Body of pancreas (tissue), 4 donors: ENCODE measurements around the gene DNAH7. TPM values are rescaled to one million over a fixed set of nuclear protein-coding genes. Genes with fewer than 3 reads are reported as not detected.

ENCODE experiments used
- ATAC-seq: fragments of 150-250 bp; one replicate; pipeline ENCODE4 v1.9.1; 2016
- DNase-seq, 4 donors: peaks; one replicate each; pipeline ENCODE4 v3.0.0-alpha.2; 2019
- H3K27ac ChIP-seq, 4 donors: fragments of 200-600 bp; sonication (generic); 1 replicate in 3 of 4; 2 replicates in 1 of 4; pipeline versions ENCODE4 v1.5.1 to v1.6.1; 2016 to 2019; ENCODE audit warnings: mild to moderate bottlenecking in 1 of 4, mixed read lengths in 1 of 4, moderate library complexity in 1 of 4
- H3K27me3 ChIP-seq, 2 donors: fragments of 200-600 bp; sonication (generic); one replicate each; pipeline ENCODE4 v1.6.0; 2016; ENCODE audit warnings: mild to moderate bottlenecking in 1 of 2
- H3K36me3 ChIP-seq, 2 donors: fragments of 200-600 bp; sonication (generic); replicated peaks in 1 of 2; 2 replicates each; pipeline ENCODE4 v1.5.1; 2016; ENCODE audit warnings: low read depth in 2 of 2; ENCODE audit not compliant: insufficient read depth in 1 of 2
- H3K4me1 ChIP-seq: fragments of 200-600 bp; sonication (generic); one replicate; pipeline ENCODE4 v1.6.0; 2016
- H3K4me3 ChIP-seq, 2 donors: fragments of 200-600 bp; sonication (generic); 1 replicate in 1 of 2; 2 replicates in 1 of 2; pipeline ENCODE4 v1.5.1; 2016 to 2019
- H3K9me3 ChIP-seq, 3 donors: fragments of 200-600 bp; sonication (generic); 1 replicate in 2 of 3; 2 replicates in 1 of 3; pipeline ENCODE4 v1.5.1; 2016
- POLR2A ChIP-seq, 3 donors: fragments of 450-650 bp; IDR thresholded peaks; one replicate each; pipeline ENCODE4 v1.6.1; 2016; ENCODE audit warnings: antibody characterized with exemption in 3 of 3, mild to moderate bottlenecking in 2 of 3
- WGBS, 2 donors: methylation state at CpG; one replicate each; pipeline ENCODE4 v1.1.5; 2017; 5-methylcytosine and 5-hydroxymethylcytosine counted together
- intact Hi-C: fragments of 100-400 bp; cut with DNase I; formaldehyde crosslinking; loops from one replicate; pipeline ENCODE4 v1.15.1; 2023
- total RNA-seq, 2 donors: library from RNA; depleted of rRNA; stranded (reverse); fragments of >200 nt; gene quantifications; one replicate each; pipeline ENCODE4 v1.1.0, GENCODE V29; 2016
- TF ChIP-seq, protein P1 (sequence below), 7 experiments: fragments of 450-650 bp in 4 of 7; fragments of 200-600 bp in 3 of 7; sonication (generic) in 3 of 7; IDR thresholded peaks; one replicate each; pipeline ENCODE4 v1.5.1; 2016 to 2019; ENCODE audit warnings: antibody characterized with exemption in 7 of 7

Gene DNAH7
- total RNA-seq, 2 donors from 2014 or later, result 7.8 to 11.2 TPM

DNA sequence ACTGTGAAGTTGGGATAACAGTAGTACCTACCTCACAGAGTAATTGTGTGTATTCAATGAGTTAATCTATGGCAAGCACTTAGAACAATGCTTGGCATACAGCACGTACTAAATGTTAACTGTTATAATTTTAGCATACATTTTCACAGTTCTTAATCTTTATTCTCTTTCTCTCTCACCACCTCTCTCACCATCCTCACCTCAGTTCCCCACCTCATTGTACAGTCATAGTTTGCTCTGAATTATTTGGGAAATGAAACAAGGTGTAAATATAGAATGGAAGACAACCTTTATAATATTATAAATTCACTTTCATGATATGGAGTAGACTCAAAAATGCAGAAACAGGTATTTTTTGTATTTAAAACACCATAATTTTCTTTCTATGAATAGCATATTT lies 40.0 kb upstream of the DNAH7 start:
- Histone ChIP-seq H3K4me3 (no peak overlapping the region), H3K27ac (no peak overlapping the region), H3K27me3 (no peaks in the 10 kb centered on the region), H3K9me3 (no peaks in the 10 kb centered on the region), H3K36me3 (no peaks in the 10 kb centered on the region), H3K4me1 (peaks cover 3% of the 10 kb centered on the region)
- no peak for DNase-seq
- 52 to 65% methylated on average over 1 of the region's 1 CpG for WGBS, 2 donors
- intact Hi-C loops, result no loop called here
- no peak for ATAC-seq
- TF ChIP-seq, protein P1, sequence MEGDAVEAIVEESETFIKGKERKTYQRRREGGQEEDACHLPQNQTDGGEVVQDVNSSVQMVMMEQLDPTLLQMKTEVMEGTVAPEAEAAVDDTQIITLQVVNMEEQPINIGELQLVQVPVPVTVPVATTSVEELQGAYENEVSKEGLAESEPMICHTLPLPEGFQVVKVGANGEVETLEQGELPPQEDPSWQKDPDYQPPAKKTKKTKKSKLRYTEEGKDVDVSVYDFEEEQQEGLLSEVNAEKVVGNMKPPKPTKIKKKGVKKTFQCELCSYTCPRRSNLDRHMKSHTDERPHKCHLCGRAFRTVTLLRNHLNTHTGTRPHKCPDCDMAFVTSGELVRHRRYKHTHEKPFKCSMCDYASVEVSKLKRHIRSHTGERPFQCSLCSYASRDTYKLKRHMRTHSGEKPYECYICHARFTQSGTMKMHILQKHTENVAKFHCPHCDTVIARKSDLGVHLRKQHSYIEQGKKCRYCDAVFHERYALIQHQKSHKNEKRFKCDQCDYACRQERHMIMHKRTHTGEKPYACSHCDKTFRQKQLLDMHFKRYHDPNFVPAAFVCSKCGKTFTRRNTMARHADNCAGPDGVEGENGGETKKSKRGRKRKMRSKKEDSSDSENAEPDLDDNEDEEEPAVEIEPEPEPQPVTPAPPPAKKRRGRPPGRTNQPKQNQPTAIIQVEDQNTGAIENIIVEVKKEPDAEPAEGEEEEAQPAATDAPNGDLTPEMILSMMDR (IDR thresholded peaks at IDR 0.05), result no peak
- TF ChIP-seq POLR2A (IDR thresholded peaks at IDR 0.05), result no peak

DNA sequence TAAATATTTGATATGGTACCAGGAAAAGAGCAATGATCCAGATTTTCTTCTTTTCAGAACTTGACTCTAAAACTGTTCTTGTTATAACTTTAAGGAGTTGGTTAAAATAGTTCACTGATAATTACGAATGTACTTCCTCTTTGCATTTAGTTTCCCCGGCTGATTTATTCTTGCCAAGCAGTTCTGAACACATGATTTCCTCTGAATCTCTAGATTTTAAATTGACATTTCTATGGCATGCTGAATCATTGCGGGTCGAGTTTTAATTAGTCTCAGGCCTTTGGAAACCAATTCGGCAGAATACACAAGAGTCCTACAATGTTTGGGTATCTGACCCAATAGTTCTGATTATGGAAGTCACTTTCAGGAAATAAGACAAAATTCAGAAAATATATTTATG lies 37.3 kb upstream of the DNAH7 start:
- no peaks in the 10 kb centered on the region for H3K36me3 ChIP-seq
- H3K9me3 ChIP-seq, result no peaks in the 10 kb centered on the region
- ATAC-seq, result no peak
- DNase-seq, result no peak
- no peak overlapping the region for H3K4me3 ChIP-seq
- H3K27ac ChIP-seq, result no peak overlapping the region
- H3K4me1 ChIP-seq, result no peaks in the 10 kb centered on the region
- WGBS, 2 donors, result 53 to 77% methylated on average over 5 of the region's 5 CpGs
- intact Hi-C loops, result no loop called here
- TF ChIP-seq, protein P1 (IDR thresholded peaks at IDR 0.05), result no peak
- TF ChIP-seq POLR2A (IDR thresholded peaks at IDR 0.05), result no peak
- no peaks in the 10 kb centered on the region for H3K27me3 ChIP-seq

- Histone ChIP-seq H3K27me3 (no peaks in the 10 kb centered on the region), H3K27ac (no peak overlapping the region), H3K4me3 (no peak overlapping the region), H3K4me1 (no peaks in the 10 kb centered on the region), H3K9me3 (no peaks in the 10 kb centered on the region), H3K36me3 (no peaks in the 10 kb centered on the region)
- no peak for DNase-seq
- intact Hi-C loops, result no loop called here
- WGBS, 2 donors, result 73 to 78% methylated on average over 4 of the region's 4 CpGs
- ATAC-seq, result no peak
- TF ChIP-seq, protein P1 (IDR thresholded peaks at IDR 0.05), result no peak
- no peak for TF ChIP-seq POLR2A (IDR thresholded peaks at IDR 0.05)
Measured at GRCh38 chr2:196104066-196104465, 35.4 kb upstream of the DNAH7 start.

DNA sequence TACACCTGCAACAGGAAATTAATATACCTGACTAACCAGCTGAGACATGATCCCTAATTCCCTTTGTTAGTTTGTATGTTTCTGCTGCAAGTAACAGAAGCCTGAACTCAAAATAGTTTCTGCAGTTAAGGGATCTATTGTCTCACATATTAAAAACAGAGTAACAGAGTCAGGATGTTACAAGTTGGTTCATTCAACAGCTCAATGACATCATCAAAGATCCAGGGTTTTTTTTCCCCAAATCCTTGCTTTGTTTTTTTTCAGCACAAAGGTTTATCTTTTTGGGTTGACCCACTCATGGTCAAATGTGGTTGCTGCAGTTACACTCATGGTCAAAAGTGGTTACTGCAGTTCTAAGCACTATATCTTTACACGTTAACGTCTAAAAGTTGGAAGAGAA lies 35.0 kb upstream of the DNAH7 start:
- DNase-seq, result no peak
- H3K27me3 ChIP-seq, result no peaks in the 10 kb centered on the region
- 83 to 93% methylated on average over 2 of the region's 2 CpGs for WGBS, 2 donors

More for the DNA sequence above, 35.0 kb upstream of the DNAH7 start:
- Histone ChIP-seq H3K27ac (no peak overlapping the region), H3K4me1 (no peaks in the 10 kb centered on the region), H3K9me3 (no peaks in the 10 kb centered on the region), H3K36me3 (no peaks in the 10 kb centered on the region), H3K4me3 (no peak overlapping the region)
- intact Hi-C loops, result no loop called here
- TF ChIP-seq, protein P1 (IDR thresholded peaks at IDR 0.05), result no peak
- TF ChIP-seq POLR2A (IDR thresholded peaks at IDR 0.05), result no peak
- ATAC-seq, result no peak
